NCI-H1436 treated with DMSO at 0.1 percent for 48 hours (cell line): ENCODE results near the gene MYADML2.

ENCODE experiments used
- DNase-seq: peaks from one replicate; lab custom pipeline; 2025; lab: John Stamatoyannopoulos, UW

The MYADML2 gene

GRCh38 chr17:81978524-81979298 is 31.7 kb upstream of the MYADML2 start:
- no peak for DNase-seq

DNA sequence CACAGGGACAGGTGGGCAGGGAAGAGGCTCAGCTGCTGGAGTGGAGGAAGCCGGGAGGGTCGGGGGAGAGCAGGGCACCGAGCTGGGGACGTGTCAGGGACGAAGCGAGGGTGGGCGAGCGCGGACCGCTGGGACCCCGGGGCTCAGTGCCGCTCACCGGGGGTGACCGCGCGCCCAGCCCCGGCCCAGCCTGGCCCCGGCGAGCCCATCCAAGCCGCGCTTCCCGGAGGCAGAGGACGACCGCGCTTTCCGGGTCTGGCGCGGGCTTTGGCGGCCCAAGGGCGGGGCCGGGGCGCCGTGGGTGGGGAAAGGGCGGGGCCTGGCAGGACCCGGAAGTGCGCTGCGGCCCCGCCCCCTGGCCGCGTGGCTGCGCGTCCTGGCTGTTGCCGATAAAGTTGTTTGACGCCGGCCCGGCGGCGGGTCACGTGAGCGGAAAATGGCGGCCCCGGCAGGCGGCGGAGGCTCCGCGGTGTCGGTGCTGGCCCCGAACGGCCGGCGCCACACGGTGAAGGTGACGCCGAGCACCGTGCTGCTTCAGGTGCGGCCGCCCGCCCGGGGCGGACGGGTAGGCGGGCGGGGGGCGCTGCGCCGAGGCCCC is 30.3 kb upstream of the MYADML2 start, which contains the start of gene ASPSCR1:
Gene ASPSCR1, plus strand, starts transcription at position 419 of the 598 bp plus-strand sequence. Its CDS starts 18 bp downstream, at position 437.
- no peak for DNase-seq

DNA sequence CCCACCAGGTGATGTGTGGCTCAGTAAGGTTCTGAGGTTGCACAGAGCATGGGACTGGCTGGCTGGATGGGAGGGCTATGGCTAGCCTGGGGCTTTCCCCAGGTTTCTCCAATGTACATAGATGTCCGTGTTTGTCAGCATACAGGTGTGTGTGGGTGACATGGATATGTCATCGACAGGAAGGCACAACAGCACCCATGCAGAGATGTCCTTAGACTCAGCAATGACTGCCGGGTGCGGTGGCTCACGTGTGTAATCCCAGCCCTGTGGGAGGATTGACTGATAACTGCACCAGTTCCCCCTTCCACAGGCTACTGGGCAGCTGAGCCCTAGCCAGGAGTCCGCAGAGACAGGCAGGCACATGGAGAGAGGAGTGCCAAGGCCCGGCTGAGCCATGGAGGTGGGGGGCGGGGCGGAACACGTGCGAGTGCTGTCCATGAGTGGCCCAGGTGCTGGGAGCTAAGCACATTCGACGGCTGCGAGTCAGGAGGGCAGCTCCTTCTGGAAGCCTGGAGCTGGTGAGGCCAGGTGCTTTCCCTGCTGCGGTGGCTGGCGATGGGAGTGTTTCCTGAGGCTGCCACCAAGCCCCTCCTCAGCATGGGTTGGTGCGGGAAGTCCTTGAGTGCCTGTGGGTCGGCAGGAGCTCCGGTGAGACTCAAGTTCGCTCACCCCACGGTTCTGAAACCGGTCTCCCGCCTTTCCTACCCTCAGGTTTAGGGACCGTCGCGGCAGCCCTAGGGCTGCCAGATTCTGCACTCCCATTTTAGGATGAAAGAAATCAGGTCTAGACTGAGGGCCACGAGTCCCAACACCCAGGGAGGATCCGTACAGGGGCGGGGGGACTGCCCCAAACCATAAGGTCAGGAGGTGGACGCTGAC is 29.5 kb upstream of the MYADML2 start:
- DNase-seq: no peak

- no peak for DNase-seq
Measured at GRCh38 chr17:81973432-81973831, 26.4 kb upstream of the MYADML2 start.

- no peak for DNase-seq
Measured at GRCh38 chr17:81968850-81969812, 22.1 kb upstream of the MYADML2 start.

DNA sequence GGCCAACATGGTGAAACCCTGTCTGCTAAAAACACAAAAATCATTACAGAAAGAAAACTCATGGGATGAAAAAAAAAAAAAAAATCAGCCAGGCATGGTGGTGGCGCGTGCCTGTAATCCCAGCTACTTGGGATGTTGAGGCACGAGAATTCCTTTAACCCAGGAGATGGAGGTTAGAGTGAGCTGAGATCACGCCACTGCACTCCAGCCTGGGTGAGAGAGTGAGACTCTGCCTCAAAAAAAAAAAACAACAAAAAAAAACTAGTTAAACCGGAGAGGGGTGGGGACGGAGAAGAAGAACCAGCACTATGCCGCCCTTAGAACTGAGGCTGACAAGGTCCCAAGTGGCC is 21.3 kb upstream of the MYADML2 start:
- DNase-seq: no peak

GRCh38 chr17:81967533-81968395 is 20.7 kb upstream of the MYADML2 start:
- DNase-seq: no peak

DNA sequence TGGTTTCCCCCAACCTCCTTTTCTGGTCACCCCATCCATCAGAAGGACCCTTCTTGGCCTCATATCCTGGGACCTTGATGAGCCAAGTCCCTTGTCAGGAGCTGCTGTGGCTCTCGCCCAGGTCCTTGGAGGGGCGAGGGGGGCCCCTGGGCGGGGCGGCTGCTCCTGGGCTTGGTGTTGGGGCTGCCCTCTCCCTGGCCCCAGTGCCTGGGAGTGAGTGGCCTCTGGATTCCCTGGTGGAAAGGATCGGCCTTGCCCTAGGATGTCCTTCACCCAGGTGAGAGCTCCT is 20.2 kb upstream of the MYADML2 start:
- no peak for DNase-seq

- DNase-seq: no peak
Measured at GRCh38 chr17:81966343-81967243, 19.6 kb upstream of the MYADML2 start.

- DNase-seq: no peak
Measured at GRCh38 chr17:81964081-81964849, 17.2 kb upstream of the MYADML2 start.

DNA sequence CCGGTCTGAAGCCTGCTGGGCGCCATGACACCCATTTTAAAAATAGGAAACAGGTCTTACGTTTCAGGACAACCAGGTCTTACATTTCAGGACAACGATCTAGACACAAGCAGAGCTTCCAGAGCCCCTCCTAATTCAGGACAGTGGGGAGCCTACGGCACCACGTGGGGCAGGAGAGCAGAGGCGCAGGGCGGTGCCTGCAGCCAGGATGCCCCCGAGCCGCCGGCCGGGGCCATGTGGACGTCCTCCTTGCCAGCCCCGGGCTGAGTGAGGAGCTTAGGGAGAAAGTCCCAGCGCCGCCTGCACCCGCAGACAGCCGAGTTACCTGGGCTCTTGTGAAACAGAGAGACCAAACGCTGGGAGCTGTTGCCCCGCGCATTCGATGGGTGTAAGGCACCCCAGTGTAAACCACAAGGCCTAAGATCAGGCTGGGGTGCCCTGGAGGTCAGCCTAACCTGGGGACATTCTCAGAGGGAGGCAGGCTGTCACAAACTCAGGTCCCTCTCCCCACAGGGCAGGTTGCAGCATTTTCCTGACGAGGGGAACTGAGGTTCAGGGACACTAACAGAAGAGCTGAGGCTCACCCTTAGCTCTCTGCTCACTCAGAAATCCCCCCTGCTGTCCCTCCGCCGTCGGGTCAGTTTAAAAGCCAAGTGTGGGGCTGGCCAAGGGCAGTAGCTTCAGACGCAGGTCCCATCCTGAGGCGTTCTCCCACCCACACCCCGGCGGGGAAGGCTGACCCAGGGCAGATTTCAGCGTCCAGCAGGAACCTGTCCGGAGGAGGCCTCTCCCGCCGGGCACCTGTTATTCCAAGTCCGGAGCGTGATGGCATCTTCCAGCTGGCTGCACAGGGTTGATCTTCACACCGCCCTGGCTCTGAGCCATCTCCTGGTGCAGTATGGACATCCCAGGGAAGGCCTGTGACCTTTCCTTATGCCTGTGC is 15.7 kb upstream of the MYADML2 start:
- DNase-seq: no peak

DNA sequence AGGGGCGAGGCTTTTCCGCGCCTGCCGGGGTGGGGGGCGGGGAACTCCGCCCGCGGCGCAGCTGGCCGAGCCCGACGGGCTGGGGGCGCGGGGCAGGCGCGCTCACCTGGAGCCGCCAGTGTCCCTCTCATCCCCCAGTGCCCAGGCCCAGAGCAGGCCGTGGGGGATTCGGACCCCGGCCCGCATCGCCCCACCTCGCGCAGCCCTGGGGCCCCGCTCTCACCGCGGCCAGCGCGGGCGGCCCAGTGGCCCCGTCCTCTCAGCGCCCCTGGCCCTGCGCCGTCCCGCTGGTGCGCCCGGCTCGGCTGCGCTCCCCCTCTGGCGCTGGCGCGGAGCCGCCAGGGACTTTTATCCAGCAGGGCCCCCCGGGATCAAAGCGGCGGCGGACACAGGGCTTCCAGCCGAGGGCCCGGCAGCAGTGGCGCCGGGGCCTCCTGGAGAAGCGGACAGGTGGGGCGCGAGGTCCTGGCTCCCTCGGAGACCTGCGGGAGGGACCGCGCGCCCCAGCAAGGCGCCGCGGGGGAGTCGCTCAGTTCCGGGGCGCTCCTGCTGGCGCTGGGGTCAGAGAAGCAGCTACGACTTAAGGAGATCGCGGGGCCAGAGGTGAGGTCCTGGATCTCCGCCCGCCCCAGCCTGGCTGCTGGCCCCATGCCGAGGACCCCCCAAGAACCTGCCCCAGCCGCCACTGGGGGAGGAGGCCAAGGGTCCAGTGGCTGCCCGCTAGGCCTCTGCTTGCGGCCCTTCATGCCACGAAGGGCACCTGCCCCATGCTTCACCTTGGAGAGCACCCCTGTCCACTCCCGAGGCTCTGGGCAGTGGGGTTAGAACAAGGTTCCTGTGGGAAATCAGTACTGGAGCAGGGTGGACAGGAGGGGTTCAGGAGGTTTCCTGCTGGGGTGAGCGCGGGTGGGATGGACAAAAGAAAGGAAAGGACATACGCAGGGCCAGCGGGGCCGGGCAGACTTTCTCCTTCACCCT is 14.8 kb upstream of the MYADML2 start:
- no peak for DNase-seq

DNA sequence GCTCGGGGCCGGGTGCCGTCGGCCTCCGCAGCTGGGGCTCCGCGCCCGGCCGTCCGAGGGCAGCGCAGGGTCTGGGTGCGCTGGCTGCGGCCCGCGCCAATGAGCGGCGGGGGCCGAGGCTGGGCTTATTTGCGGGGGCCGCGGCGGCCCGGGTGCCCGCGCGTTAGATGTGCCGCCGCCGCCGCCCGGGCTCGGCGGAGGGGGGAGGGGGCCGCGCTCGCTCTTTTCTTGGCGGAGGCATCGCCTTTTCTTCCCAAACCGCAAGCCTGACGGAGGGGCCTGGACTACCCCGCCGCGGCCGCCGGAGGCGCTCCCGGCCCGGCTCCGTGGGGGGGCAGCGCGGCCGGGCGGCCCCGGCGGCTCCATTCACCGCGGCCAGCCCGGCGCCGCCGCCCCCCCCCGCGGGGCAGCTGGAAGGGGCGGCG is 14.1 kb upstream of the MYADML2 start, which contains the start of gene NOTUM:
Gene NOTUM, minus strand, starts transcription at position 101 of the 425 bp plus-strand sequence. CDS start 278 bp downstream, outside the sequence.
- DNase-seq: no peak

GRCh38 chr17:81960130-81960958 is 13.3 kb upstream of the MYADML2 start:
- DNase-seq: no peak

- DNase-seq: no peak
Measured at GRCh38 chr17:81959362-81960129, 12.5 kb upstream of the MYADML2 start.
